ENCODE results near the gene C3orf22.

The C3orf22 gene

DNA sequence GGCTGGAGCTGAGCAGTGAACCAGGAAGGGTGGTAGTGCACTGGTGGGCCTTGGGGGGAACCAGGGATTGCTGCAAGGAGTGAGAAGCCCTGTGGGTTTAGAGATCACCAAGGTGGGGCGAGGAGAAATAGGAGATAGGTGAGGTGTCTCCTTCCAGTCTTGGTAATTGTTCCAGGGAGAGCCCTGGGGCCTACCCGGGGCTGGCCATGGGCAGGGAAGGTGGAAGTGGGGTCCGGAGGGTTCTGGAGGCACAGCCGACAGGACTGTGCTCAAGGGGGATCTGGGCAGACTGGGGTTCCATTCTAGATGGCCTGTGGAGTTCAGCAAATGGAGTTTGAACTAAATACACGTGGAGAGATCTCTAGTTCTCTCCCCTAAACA, 30.3 kb downstream of the C3orf22 start:
- DNase-seq (ENCODE audit: low read depth, low spot score), result no peak

DNA sequence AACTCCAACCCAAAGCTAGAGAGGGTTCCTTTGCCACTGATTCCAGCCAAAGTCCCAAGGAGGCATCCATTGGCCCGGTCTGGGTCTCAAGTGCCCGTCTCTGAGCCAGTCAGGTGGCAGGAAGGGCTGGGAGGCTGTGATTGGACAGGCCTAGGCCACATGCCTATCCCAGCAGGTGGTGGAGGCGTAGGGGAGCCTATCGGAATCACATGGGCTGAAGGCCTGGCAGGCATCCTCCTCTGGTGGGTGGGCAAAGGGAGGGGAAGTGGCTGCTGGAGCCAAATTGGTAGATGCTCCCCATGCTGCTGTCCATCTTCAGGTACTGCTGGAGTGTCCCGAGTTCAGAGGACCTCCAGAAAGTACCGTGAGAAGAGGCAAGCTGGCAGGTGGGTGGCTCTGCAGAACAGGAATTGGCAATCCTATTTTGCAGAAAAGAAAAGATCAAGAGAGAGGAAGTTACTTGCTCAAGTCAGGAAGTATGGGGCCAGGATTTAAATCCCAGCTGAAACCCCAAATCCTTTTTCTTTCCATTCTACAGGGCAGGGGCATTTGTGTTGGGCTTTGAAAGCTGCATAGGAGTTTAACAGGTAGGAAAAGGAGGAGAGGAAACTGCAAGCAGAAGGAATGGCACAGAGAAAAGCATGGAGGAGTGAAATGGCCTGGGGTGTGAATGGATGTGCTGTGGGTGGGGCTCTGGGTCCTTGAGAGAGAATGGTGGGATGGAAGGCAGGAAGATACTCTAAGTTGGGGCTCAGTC, 31.1 kb downstream of the C3orf22 start:
- no peak for DNase-seq (ENCODE audit: low read depth, low spot score)

DNA sequence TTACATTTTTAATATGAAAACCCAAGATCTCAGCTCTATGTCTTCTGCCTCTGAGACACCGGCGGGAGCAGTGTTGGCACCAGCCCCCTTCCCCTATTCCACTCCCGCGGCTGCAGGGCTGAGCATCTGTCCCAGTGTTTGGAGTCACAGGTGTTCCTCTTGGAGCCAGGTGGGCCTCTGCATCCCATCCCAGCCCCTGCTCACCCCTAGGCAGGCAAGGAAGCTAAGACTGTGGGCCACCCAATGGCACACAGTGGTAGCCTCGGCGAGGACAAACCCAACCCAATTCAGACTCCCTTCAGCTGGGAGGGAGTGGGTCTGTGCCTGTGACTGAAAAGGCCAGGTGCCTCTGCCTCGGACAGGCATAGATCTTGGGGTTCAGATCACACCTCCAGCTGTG, 31.7 kb downstream of the C3orf22 start:
- DNase-seq (ENCODE audit: low read depth, low spot score), result no peak

DNA sequence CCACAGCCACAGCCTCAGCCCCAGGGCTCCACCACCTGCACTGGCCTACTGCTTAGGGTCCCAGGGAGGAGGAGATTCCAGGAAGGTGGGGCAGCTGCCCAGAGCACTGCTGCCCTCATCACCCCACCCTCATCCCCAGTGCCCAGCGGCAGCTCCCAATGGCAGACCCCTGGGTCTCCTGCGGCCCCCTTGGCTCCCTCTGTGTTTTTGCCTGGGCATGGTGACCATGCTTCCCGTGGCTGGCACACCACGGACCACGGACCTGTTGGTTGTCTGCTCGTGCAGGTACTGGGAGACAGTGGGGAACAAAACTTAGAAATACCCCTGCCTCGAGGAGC, 32.1 kb downstream of the C3orf22 start:
- no peak for DNase-seq (ENCODE audit: low read depth, low spot score)

DNA sequence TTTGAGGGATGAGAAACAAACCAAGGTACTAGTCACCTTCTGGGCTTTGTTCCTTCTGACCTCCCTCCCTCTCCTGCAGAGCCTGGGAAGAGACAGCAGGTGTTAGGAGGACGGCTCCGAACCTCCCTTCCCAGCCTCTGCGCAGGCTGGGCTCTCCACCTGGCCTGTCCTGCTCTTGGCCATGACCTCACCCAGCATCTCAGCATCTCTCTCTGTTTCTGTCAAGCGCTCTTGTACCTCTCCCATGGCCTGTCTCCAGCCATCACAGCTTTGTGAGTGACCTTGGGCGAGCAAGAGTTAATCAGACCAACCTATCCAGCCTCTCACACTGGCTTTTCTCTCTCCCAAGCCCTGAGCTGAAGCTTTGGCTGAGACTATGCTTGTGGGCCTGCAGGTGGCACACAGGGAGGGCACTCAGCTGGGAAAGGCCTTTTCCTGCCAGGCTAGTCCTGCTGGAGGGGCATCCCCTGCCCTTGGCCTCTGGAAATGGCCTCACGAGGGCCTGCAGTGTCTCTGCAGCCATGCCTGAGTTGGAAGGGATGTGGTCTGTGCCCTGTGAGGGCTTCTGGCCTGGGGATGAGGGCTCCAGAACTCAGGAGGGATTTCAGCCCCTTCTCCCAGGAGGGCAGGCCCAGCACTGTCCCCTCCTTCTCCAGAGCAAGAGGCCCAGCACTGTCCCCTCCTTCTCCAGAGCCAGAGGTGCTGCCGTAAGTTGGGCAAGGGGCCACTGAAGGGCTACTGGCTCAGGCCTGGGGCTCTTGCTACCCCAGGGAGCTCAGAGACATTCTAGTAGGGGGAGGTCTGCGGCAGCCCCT, 32.7 kb downstream of the C3orf22 start:
- no peak for DNase-seq (ENCODE audit: low read depth, low spot score)

GRCh38 chr3:126525091-126525852, 33.5 kb downstream of the C3orf22 start:
- DNase-seq (ENCODE audit: low read depth, low spot score), result no peak

DNA sequence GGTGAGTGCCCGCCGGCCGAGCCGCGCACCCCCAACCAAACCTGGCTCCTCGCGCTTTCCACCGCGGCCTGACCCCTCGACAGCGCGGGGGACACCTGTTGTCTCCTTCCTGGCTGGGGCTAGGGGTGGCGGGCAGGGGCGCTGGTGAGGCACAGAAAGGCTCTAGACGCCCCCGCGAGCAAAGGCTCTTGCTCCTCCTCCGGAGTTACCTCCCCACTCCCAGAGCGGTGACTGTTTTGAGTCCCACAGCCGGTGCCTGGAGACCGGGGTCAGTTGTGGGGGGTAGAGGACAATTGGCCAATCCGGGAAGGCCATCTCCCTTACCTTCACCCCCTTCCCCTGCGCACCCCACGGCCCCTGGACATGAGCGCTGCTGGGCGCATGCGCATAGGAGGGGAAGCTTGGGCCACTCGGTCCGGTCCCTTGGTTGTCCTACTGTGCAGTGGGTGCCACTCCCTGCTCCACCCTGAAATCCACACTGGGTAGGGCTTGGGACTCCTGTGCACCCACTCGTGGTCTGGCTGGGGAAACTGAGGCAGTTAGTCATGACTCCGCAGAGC, 34.2 kb downstream of the C3orf22 start:
- no peak for DNase-seq (ENCODE audit: low read depth, low spot score)

DNA sequence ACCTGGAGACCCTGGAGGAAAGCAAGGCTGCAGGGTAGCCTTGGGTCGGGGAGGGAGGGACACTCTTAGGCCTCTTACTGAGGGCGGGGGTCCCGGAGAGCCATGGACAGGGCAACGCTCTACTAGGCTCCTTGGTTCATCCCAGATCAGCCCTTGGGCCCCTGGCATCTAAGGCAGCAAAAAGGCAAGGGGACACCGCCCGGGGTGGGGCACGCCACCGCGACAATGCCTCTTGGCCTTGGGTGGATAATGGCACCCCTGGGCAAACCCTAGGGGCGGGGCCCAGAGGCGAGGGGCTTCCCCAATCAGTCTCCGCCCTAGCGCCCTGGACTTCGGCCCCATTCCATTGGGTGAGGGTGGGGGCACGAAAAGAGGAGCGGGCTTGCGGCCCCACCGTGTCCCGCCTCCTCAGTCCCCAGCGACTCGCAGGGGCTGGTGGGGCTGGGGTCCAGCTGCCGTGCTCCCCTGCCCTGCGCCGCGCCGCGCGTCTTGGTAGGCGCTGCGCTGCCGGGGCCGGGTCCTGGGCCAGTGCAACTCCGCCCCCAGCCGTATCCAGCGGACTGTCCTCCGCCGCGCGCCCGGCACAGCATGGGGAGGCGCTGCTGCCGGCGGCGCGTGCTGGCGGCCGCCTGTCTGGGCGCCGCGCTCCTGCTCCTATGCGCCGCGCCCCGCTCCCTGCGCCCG, 34.8 kb downstream of the C3orf22 start, which contains the start of gene CHST13:
CHST13 (plus strand) TSS at position 411 of the 684 bp plus-strand sequence; CDS start at position 589, 178 bp downstream.
- DNase-seq (ENCODE audit: low read depth, low spot score), result peak; percentile 70

- DNase-seq (ENCODE audit: low read depth, low spot score), result peak; percentile 72
These were observed 36.4 kb downstream of the C3orf22 start for GRCh38 chr3:126522363-126522788.

DNA sequence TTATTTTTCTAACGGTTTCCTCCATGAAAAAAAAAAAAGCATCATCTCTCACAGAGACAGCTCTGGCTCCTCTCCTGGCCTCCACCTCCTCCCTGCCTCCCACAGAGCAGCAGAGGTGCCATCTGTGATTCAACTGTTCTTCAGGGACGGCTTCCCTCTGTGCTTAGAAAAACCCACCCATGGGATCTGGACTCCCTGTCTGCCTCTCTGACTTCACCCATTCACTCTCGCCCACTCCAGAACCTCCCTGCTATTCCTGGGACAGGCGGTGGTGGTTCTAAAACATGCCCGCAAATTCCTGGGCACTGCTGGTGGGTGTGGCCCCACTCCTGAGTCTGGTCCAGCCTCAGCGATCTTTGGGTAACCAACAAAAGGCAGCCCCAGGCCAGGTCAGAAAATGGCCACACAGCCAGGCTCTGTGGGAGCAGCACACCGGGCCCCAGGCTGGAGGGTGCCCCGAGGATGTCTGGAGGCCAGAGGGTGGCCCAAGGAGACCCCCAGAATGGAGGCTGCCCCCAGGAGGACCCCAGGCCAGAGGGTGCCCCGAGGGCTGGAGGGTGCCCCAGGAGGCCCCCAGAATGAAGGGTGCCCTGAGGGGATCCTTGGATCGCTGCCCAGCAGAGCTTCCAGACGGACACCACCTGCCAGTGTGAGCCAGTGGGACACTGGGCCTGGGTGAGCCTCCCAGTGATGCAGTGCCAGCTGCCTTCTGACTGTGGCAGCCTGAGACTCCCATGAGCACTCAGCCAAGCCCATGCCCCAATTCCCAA, 37.4 kb downstream of the C3orf22 start:
- no peak for DNase-seq (ENCODE audit: low read depth, low spot score)

GRCh38 chr3:126519506-126520455, 39.0 kb downstream of the C3orf22 start:
- DNase-seq (ENCODE audit: low read depth, low spot score), result no peak

DNA sequence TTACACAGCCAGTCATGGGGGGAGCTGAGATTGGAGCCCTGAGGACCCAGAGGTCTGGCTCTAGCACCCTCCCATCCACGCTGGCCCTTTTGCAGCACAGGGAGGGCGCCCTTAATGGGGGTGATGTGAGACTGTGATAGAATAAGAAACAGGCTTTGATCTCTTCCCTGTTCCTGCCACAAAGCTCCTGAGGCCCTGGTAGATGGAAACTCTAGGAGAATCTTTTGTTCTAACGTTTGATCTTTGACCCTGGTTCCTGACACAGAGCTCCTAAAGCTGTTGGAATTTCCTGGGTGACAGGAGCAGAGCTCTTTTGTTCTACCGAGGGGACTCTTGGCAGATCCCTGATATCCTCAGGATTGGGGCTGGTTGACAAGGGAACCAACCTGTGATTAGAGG, 40.0 kb downstream of the C3orf22 start:
- peak; percentile 71 for DNase-seq (ENCODE audit: low read depth, low spot score)

DNA sequence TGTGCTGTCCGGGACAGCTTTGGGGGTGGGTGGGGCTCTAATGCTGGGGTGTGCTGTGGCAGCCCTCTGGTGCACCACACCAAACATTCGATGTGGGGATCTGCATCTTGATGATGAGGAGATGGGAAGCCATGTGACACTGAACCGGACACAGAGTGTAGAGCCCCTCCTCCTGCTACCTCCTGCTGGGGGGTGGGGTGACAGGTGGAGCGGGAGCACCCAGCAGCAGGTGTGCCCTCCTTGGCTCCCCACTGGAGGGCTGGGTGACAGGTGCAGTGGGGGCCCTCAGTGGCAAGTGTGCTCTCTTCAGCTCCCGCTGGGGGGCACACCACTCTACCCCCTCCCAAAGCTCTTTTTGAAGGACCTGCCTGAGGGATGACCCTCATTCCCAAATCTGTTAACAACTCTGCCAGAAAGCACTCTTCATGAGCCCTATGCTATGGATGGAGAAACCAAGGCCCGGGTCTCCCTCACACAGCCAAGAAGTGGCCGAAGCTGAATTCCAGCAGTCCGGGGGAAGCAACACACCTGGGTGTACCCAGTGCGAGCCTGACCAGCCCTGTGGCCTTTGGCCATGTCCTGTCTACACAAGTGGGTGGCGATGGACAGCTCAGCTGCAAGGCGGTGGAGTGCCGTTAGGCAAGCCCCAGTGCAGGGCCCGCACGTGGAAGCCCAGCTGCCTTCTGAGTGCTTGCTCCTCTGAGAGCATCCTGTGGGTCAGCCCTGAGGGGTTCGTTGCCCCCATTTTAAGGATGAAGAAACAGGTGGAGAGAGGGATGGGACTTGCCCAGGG, 40.5 kb downstream of the C3orf22 start:
- DNase-seq (ENCODE audit: low read depth, low spot score), result no peak

- no peak for DNase-seq (ENCODE audit: low read depth, low spot score)
These were observed 41.3 kb downstream of the C3orf22 start, which contains the start of gene UROC1 for GRCh38 chr3:126517291-126517951. UROC1 (minus strand) TSS chr3:126517773; CDS start chr3:126517719, 54 bp downstream.

GRCh38 chr3:126516936-126517290, 41.8 kb downstream of the C3orf22 start:
- DNase-seq (ENCODE audit: low read depth, low spot score), result no peak

GRCh38 chr3:126516152-126516935, 42.4 kb downstream of the C3orf22 start:
- DNase-seq (ENCODE audit: low read depth, low spot score), result no peak

GRCh38 chr3:126515066-126515706, 43.5 kb downstream of the C3orf22 start:
- DNase-seq (ENCODE audit: low read depth, low spot score), result no peak
